ENCODE results near the gene METRN.
A peak's percentile ranks its signal among the peaks of the same experiment; 100 is the strongest.

Gene METRN

GRCh38 chr16:685967-686366 is 29.0 kb upstream of the METRN start (continued):
- TF ChIP-seq ZNF280D (tag by site-specific recombination; IDR thresholded peaks at IDR 0.05) (no peak), ZBTB8A (tag by site-specific recombination; IDR thresholded peaks at IDR 0.05) (0 out of 2 replicates have a peak, but pooled peaks have one; percentile 22), BCL11A (tag by site-specific recombination; IDR thresholded peaks at IDR 0.05; ENCODE audit: low read depth) (no peak), ZNF654 (tag by site-specific recombination; IDR thresholded peaks at IDR 0.05; ENCODE audit: low read depth) (no peak), IKZF3 (tag by site-specific recombination; IDR thresholded peaks at IDR 0.05) (no peak), ZBTB44 (tag by site-specific recombination; IDR thresholded peaks at IDR 0.05) (peak; percentile 76), ZNF768 (tag by site-specific recombination; IDR thresholded peaks at IDR 0.05) (no peak), KLF16 (tag by site-specific recombination; IDR thresholded peaks at IDR 0.05) (no peak), ZNF670 (tag by site-specific recombination; IDR thresholded peaks at IDR 0.05; ENCODE audit: low read depth) (no peak), PRDM2 (tag by site-specific recombination; IDR thresholded peaks at IDR 0.05; ENCODE audit: borderline replicate concordance) (no peak), ZNF114 (tag by site-specific recombination; IDR thresholded peaks at IDR 0.05) (no peak), ZNF510 (tag by site-specific recombination; IDR thresholded peaks at IDR 0.05; ENCODE audit: insufficient replicate concordance) (no peak), PATZ1 (tag by site-specific recombination; IDR thresholded peaks at IDR 0.05) (no peak), ZNF449 (tag by site-specific recombination; IDR thresholded peaks at IDR 0.05) (no peak), CTCF (tag by site-specific recombination; IDR thresholded peaks at IDR 0.05) (peak; percentile 73), ZNF2 (tag by site-specific recombination; IDR thresholded peaks at IDR 0.05) (peak; percentile 71; the same call in 1 of the 2 replicates), HIC1 (tag by site-specific recombination; IDR thresholded peaks at IDR 0.05) (peak; percentile 87), GLI4 (tag by site-specific recombination; IDR thresholded peaks at IDR 0.05) (no peak), ZNF585B (tag by site-specific recombination; IDR thresholded peaks at IDR 0.05) (no peak), ZNF324 (tag by site-specific recombination; IDR thresholded peaks at IDR 0.05) (no peak), ZNF600 (tag by site-specific recombination; IDR thresholded peaks at IDR 0.05) (no peak), ZNF521 (tag by site-specific recombination; IDR thresholded peaks at IDR 0.05) (no peak)

All from HEK293 (cell line).